ENCODE measurements around the gene PTTG1IP.
"Not testable (repeated sequence)": the region's sequence is repeated elsewhere in the genome, so short reads cannot be mapped to it uniquely, and the experiment has no call there.

The PTTG1IP gene

GRCh38 chr21:44832516-44833255, 40.8 kb downstream of the PTTG1IP start:
- WGBS, 2 donors (ENCODE audit: extremely low coverage in 2 of 2, insufficient read length in 2 of 2, insufficient replicate concordance in 1 of 2): no CpG with 5 or more reads among the region's 23 CpGs
- peaks cover 5 to 11% of the 10 kb centered on the region in 2 donors for H3K9me3 ChIP-seq (replicated peaks in 1 of 2; ENCODE audit: control insufficient read depth in 2 of 2, insufficient read depth in 1 of 2, low read depth in 1 of 2, low read length in 2 of 2)
- not testable (repeated sequence) for H2BK5ac ChIP-seq (ENCODE audit: low read length); H3K9ac ChIP-seq (ENCODE audit: low read depth, low read length, poor library complexity); H4K8ac ChIP-seq (ENCODE audit: low read depth, low read length); H2BK120ac ChIP-seq (ENCODE audit: low read depth, low read length); H2AFZ ChIP-seq (ENCODE audit: low read length); H3K27ac ChIP-seq (replicated peaks; ENCODE audit: low read length); H2AK5ac ChIP-seq (ENCODE audit: low read depth, low read length); H3K4me2 ChIP-seq (ENCODE audit: insufficient read depth, low read length, poor library complexity, severe bottlenecking); DNase-seq (ENCODE audit: low spot score); H3K4me3 ChIP-seq (ENCODE audit: low read length in 2 of 2); H4K91ac ChIP-seq (ENCODE audit: low read depth, low read length, poor library complexity); H2BK15ac ChIP-seq (ENCODE audit: low read length); H3K18ac ChIP-seq (ENCODE audit: low read length); H3K4ac ChIP-seq (ENCODE audit: low read length); H3K4me1 ChIP-seq (ENCODE audit: control insufficient read depth in 2 of 2, insufficient read depth in 1 of 2, low read depth in 1 of 2, low read length in 2 of 2); H3K27me3 ChIP-seq (ENCODE audit: control insufficient read depth in 3 of 3, insufficient read depth in 3 of 3, low read depth in 1 of 3, low read length in 3 of 3); H3K79me1 ChIP-seq (ENCODE audit: low read depth, low read length); H3K23ac ChIP-seq (ENCODE audit: low read depth, low read length, poor library complexity); H2BK12ac ChIP-seq (ENCODE audit: low read length); H3K14ac ChIP-seq (ENCODE audit: low read length); H3K36me3 ChIP-seq (replicated peaks in 1 of 2; ENCODE audit: control insufficient read depth in 2 of 2, insufficient read depth in 2 of 2, low read length in 2 of 2)

DNA sequence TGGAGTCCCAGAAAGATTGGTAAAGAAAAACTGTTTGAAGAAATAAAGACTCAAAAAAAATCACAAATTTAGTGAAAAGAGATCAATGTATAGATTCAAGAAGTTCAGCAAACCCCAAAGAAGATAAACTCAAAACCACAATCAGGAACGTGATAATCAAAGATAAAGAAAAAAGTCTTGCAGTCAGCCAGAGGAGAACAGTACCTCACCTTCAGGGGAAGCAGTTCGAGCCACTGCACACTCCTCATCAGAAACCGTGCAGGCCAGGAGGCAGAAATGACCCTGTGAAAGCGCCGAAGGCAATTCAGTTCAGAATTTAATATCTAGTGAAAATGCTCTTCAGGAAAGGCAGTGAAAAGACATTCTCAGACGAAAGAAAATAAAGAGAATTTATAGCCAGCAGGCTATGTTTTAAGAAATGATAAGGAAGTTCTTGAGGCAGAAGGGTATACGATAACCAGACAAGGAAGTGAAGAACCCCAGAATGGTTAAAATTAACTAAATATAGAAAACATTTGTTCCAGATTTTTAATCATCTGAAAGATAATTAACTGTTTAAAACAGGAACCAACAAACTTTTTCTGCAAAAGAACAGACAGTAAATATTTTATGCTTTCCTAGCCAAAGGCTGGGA, 42.1 kb downstream of the PTTG1IP start:
- H3K36me3 ChIP-seq (replicated peaks in 1 of 2; ENCODE audit: control insufficient read depth in 2 of 2, insufficient read depth in 2 of 2, low read length in 2 of 2): no peaks in the 10 kb centered on the region

DNA sequence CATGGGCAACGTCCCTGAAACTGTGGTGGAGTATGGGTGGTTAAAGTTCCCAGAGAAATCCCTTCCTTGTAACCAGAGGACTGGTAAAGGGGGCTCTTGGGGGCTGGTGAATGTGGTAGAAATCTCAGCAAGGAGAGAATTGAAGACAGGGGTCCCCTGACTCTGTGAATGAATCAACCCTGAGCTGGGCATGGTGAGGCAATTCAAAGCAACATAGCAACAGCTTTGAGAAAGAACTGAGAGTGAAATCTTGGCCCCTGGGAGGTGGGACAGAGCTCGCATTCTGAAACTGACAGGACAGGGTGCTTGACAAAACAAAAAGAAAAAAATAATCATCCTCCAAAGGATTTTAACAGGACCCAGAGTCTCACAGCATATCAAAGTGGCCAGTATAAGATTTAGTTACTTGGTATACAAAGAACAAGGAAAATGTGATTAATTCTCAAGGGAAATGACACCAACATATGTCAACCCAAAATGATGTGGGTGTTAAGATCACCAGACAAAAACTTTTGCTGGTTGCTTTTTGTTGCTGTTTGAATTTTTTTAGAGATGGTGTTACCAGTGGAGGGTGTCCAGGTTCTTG, 43.9 kb downstream of the PTTG1IP start:
- Histone ChIP-seq H3K27me3 (ENCODE audit: control insufficient read depth in 3 of 3, insufficient read depth in 3 of 3, low read depth in 1 of 3, low read length in 3 of 3) (no peaks in the 10 kb centered on the region), H2BK15ac (ENCODE audit: low read length) (no peak overlapping the region), H3K79me1 (ENCODE audit: low read depth, low read length) (no peaks in the 10 kb centered on the region), H2BK120ac (ENCODE audit: low read depth, low read length) (no peak overlapping the region), H3K27ac (replicated peaks; ENCODE audit: low read length) (no peak overlapping the region), H2BK5ac (ENCODE audit: low read length) (no peak overlapping the region), H3K36me3 (replicated peaks in 1 of 2; ENCODE audit: control insufficient read depth in 2 of 2, insufficient read depth in 2 of 2, low read length in 2 of 2) (no peaks in the 10 kb centered on the region), H3K4ac (ENCODE audit: low read length) (no peak overlapping the region), H3K4me3 (ENCODE audit: low read length in 2 of 2) (no peak overlapping the region), H3K23ac (ENCODE audit: low read depth, low read length, poor library complexity) (no peak overlapping the region), H3K9ac (ENCODE audit: low read depth, low read length, poor library complexity) (no peak overlapping the region), H2AFZ (ENCODE audit: low read length) (no peak overlapping the region), H3K14ac (ENCODE audit: low read length) (no peak overlapping the region), H3K4me1 (ENCODE audit: control insufficient read depth in 2 of 2, insufficient read depth in 1 of 2, low read depth in 1 of 2, low read length in 2 of 2) (no peaks in the 10 kb centered on the region), H2BK12ac (ENCODE audit: low read length) (no peak overlapping the region), H3K9me3 (replicated peaks in 1 of 2; ENCODE audit: control insufficient read depth in 2 of 2, insufficient read depth in 1 of 2, low read depth in 1 of 2, low read length in 2 of 2) (peaks cover 9 to 12% of the 10 kb centered on the region in 2 donors), H3K4me2 (ENCODE audit: insufficient read depth, low read length, poor library complexity, severe bottlenecking) (no peak overlapping the region), H4K8ac (ENCODE audit: low read depth, low read length) (no peak overlapping the region), H2AK5ac (ENCODE audit: low read depth, low read length) (no peak overlapping the region), H3K18ac (ENCODE audit: low read length) (no peak overlapping the region), H4K91ac (ENCODE audit: low read depth, low read length, poor library complexity) (no peak overlapping the region)
- WGBS, 2 donors (ENCODE audit: extremely low coverage in 2 of 2, insufficient read length in 2 of 2, insufficient replicate concordance in 1 of 2): no CpG with 5 or more reads among the region's 2 CpGs
- DNase-seq (ENCODE audit: low spot score): no peak

More for the DNA sequence above, 42.1 kb downstream of the PTTG1IP start:
- Histone ChIP-seq H3K9me3 (replicated peaks in 1 of 2; ENCODE audit: control insufficient read depth in 2 of 2, insufficient read depth in 1 of 2, low read depth in 1 of 2, low read length in 2 of 2) (peaks cover 9 to 12% of the 10 kb centered on the region in 2 donors), H3K79me1 (ENCODE audit: low read depth, low read length) (no peaks in the 10 kb centered on the region), H3K4ac (ENCODE audit: low read length) (no peak overlapping the region), H3K9ac (ENCODE audit: low read depth, low read length, poor library complexity) (no peak overlapping the region), H4K91ac (ENCODE audit: low read depth, low read length, poor library complexity) (no peak overlapping the region), H3K14ac (ENCODE audit: low read length) (no peak overlapping the region), H2BK5ac (ENCODE audit: low read length) (no peak overlapping the region), H3K4me1 (ENCODE audit: control insufficient read depth in 2 of 2, insufficient read depth in 1 of 2, low read depth in 1 of 2, low read length in 2 of 2) (no peaks in the 10 kb centered on the region), H3K27me3 (ENCODE audit: control insufficient read depth in 3 of 3, insufficient read depth in 3 of 3, low read depth in 1 of 3, low read length in 3 of 3) (no peaks in the 10 kb centered on the region), H2AK5ac (ENCODE audit: low read depth, low read length) (no peak overlapping the region), H2BK15ac (ENCODE audit: low read length) (no peak overlapping the region), H3K4me2 (ENCODE audit: insufficient read depth, low read length, poor library complexity, severe bottlenecking) (no peak overlapping the region), H2BK12ac (ENCODE audit: low read length) (no peak overlapping the region), H2BK120ac (ENCODE audit: low read depth, low read length) (no peak overlapping the region), H3K27ac (replicated peaks; ENCODE audit: low read length) (no peak overlapping the region), H3K18ac (ENCODE audit: low read length) (no peak overlapping the region), H4K8ac (ENCODE audit: low read depth, low read length) (no peak overlapping the region), H2AFZ (ENCODE audit: low read length) (no peak overlapping the region), H3K23ac (ENCODE audit: low read depth, low read length, poor library complexity) (no peak overlapping the region), H3K4me3 (ENCODE audit: low read length in 2 of 2) (no peak overlapping the region)
- no peak for DNase-seq (ENCODE audit: low spot score)
- WGBS, 2 donors (ENCODE audit: extremely low coverage in 2 of 2, insufficient read length in 2 of 2, insufficient replicate concordance in 1 of 2): no CpG with 5 or more reads among the region's 7 CpGs

GRCh38 chr21:44828362-44829056, 45.0 kb downstream of the PTTG1IP start:
- Histone ChIP-seq H3K79me1 (ENCODE audit: low read depth, low read length) (no peaks in the 10 kb centered on the region), H3K4me3 (ENCODE audit: low read length in 2 of 2) (no peak overlapping the region), H2AFZ (ENCODE audit: low read length) (no peak overlapping the region), H3K14ac (ENCODE audit: low read length) (no peak overlapping the region), H3K27ac (replicated peaks; ENCODE audit: low read length) (no peak overlapping the region), H4K8ac (ENCODE audit: low read depth, low read length) (no peak overlapping the region), H2BK15ac (ENCODE audit: low read length) (no peak overlapping the region), H4K91ac (ENCODE audit: low read depth, low read length, poor library complexity) (no peak overlapping the region), H2BK12ac (ENCODE audit: low read length) (no peak overlapping the region), H3K4me2 (ENCODE audit: insufficient read depth, low read length, poor library complexity, severe bottlenecking) (no peak overlapping the region), H3K27me3 (ENCODE audit: control insufficient read depth in 3 of 3, insufficient read depth in 3 of 3, low read depth in 1 of 3, low read length in 3 of 3) (no peaks in the 10 kb centered on the region), H3K36me3 (replicated peaks in 1 of 2; ENCODE audit: control insufficient read depth in 2 of 2, insufficient read depth in 2 of 2, low read length in 2 of 2) (no peaks in the 10 kb centered on the region), H2AK5ac (ENCODE audit: low read depth, low read length) (no peak overlapping the region), H3K23ac (ENCODE audit: low read depth, low read length, poor library complexity) (no peak overlapping the region), H2BK5ac (ENCODE audit: low read length) (no peak overlapping the region), H2BK120ac (ENCODE audit: low read depth, low read length) (no peak overlapping the region), H3K4me1 (ENCODE audit: control insufficient read depth in 2 of 2, insufficient read depth in 1 of 2, low read depth in 1 of 2, low read length in 2 of 2) (no peaks in the 10 kb centered on the region), H3K4ac (ENCODE audit: low read length) (no peak overlapping the region), H3K9ac (ENCODE audit: low read depth, low read length, poor library complexity) (no peak overlapping the region), H3K18ac (ENCODE audit: low read length) (no peak overlapping the region), H3K9me3 (replicated peaks in 1 of 2; ENCODE audit: control insufficient read depth in 2 of 2, insufficient read depth in 1 of 2, low read depth in 1 of 2, low read length in 2 of 2) (peaks cover 9 to 12% of the 10 kb centered on the region in 2 donors)
- DNase-seq (ENCODE audit: low spot score): no peak
- no CpG with 5 or more reads among the region's 4 CpGs for WGBS, 2 donors (ENCODE audit: extremely low coverage in 2 of 2, insufficient read length in 2 of 2, insufficient replicate concordance in 1 of 2)

Measured in neuronal stem cell (in vitro differentiated cells).